CD4-positive, CD25-positive, alpha-beta regulatory T cell (primary cell): ENCODE measurements around the gene KDM6A. TPM values are rescaled to one million over a fixed set of nuclear protein-coding genes. Genes with fewer than 3 reads are reported as not detected.

Experiments used
- ATAC-seq, 2 donors: fragments of 150-1000 bp; cut with Tn5 transposase; one replicate each; pipeline ENCODE4 v1.10.0; 2021; ENCODE audit warnings: low read depth in 2 of 2, moderate number of reproducible peaks in 2 of 2, moderate library complexity in 1 of 2
- DNase-seq, 3 donors: peaks; one replicate each; pipeline versions ENCODE4 v3.0.0 to v3.0.0-alpha.2; 2012 to 2022; ENCODE audit warnings: mixed read lengths in 1 of 3
- H3K27ac ChIP-seq: one replicate; pipeline ENCODE4 v1.7.0; 2013; ENCODE audit warnings: mild to moderate bottlenecking, low read length; ENCODE audit not compliant: insufficient read depth, poor library complexity, severe bottlenecking
- H3K27me3 ChIP-seq: one replicate; pipeline ENCODE4 v1.7.0; 2013; ENCODE audit warnings: low read length; ENCODE audit not compliant: control insufficient read depth, insufficient read depth
- H3K36me3 ChIP-seq: one replicate; pipeline ENCODE4 v1.7.0; 2013; ENCODE audit warnings: mild to moderate bottlenecking, low read length, moderate library complexity; ENCODE audit not compliant: control insufficient read depth, insufficient read depth
- H3K4me1 ChIP-seq: 2 replicates; pipeline ENCODE4 v1.7.0; 2013; ENCODE audit warnings: mild to moderate bottlenecking, low read length; ENCODE audit not compliant: insufficient read depth, control insufficient read depth, poor library complexity, severe bottlenecking
- H3K4me3 ChIP-seq: one replicate; pipeline ENCODE4 v1.7.0; 2013; ENCODE audit warnings: low read depth, mild to moderate bottlenecking, low read length, moderate library complexity
- H3K9me3 ChIP-seq, 2 experiments: 1 replicate in 1 of 2; 2 replicates in 1 of 2; pipeline ENCODE4 v1.7.0; 2013; ENCODE audit warnings: low read length in 2 of 2, mild to moderate bottlenecking in 1 of 2, moderate library complexity in 1 of 2; ENCODE audit not compliant: control insufficient read depth in 2 of 2
- H3K27ac Mint-ChIP-seq, 3 donors: one replicate each; pipeline ENCODE4 v1.8.0; 2020 to 2022; ENCODE audit warnings: mild to moderate bottlenecking in 3 of 3, mixed read lengths in 3 of 3, moderate library complexity in 2 of 3
- H3K27me3 Mint-ChIP-seq: one replicate; pipeline ENCODE4 v1.8.0; 2022; ENCODE audit warnings: mild to moderate bottlenecking, mixed read lengths
- H3K36me3 Mint-ChIP-seq: one replicate; pipeline ENCODE4 v1.8.0; 2020; ENCODE audit warnings: mixed read lengths
- H3K4me1 Mint-ChIP-seq, 4 donors: one replicate each; pipeline ENCODE4 v1.8.0; 2020 to 2022; ENCODE audit warnings: mixed read lengths in 4 of 4, mild to moderate bottlenecking in 1 of 4
- H3K4me3 Mint-ChIP-seq, 4 donors: one replicate each; pipeline ENCODE4 v1.8.0; 2020 to 2022; ENCODE audit warnings: mild to moderate bottlenecking in 4 of 4, mixed read lengths in 4 of 4, moderate library complexity in 3 of 4
- H3K9me3 Mint-ChIP-seq, 7 donors: one replicate each; pipeline ENCODE4 v1.8.0; 2020 to 2022; ENCODE audit warnings: mixed read lengths in 7 of 7, mild to moderate bottlenecking in 3 of 7, moderate library complexity in 2 of 7
- polyA plus RNA-seq, 4 donors: library from polyadenylated mRNA; unstranded; fragments of 300-500 nt; fragmentation: Illumina TruSeq; gene quantifications; one replicate each; pipeline ENCODE4 v1.2.3, GENCODE V29; 2021
- total RNA-seq: library from RNA; stranded (reverse); gene quantifications from one replicate; pipeline ENCODE4 v1.2.3, GENCODE V29; 2022

Gene KDM6A
- total and polyA plus RNA-seq, 5 donors from 2014 or later, result 9.2 to 116 (median 20.5) TPM

- peaks cover 3% of the 10 kb centered on the region for H3K36me3 Mint-ChIP-seq
- no peaks in the 10 kb centered on the region for H3K9me3 ChIP-seq
- DNase-seq (no peak), ATAC-seq (no peak)
- peak overlapping the region in 1 of 3 donors; percentile 52 for H3K27ac Mint-ChIP-seq
- H3K36me3 ChIP-seq, result no peaks in the 10 kb centered on the region
- no peak overlapping the region for H3K27ac ChIP-seq
- peaks cover 16 to 73% (median 29%) of the 10 kb centered on the region in 4 donors for H3K4me1 Mint-ChIP-seq
- no peaks in the 10 kb centered on the region for H3K9me3 Mint-ChIP-seq
- H3K4me3 Mint-ChIP-seq, result peak overlapping the region; percentile 83 to 99 (median 90)
- no peaks in the 10 kb centered on the region for H3K27me3 Mint-ChIP-seq
- peaks cover 44% of the 10 kb centered on the region for H3K4me1 ChIP-seq
- H3K4me3 ChIP-seq, result peak overlapping the region; percentile 95
- H3K27me3 ChIP-seq, result no peaks in the 10 kb centered on the region
These were observed 3.1 kb downstream of the KDM6A start for GRCh38 chrX:44876086-44876485.

- H3K27ac Mint-ChIP-seq, result peak overlapping the region in 2 of 3 donors; percentile 26 to 41
- H3K9me3 ChIP-seq, result no peaks in the 10 kb centered on the region
- no peaks in the 10 kb centered on the region for H3K27me3 Mint-ChIP-seq
- DNase-seq (no peak), ATAC-seq (no peak)
- peak overlapping the region; percentile 22 to 87 (median 60) for H3K4me3 Mint-ChIP-seq
- H3K4me1 ChIP-seq, result peaks cover 42% of the 10 kb centered on the region
- peak overlapping the region; percentile 35 for H3K4me3 ChIP-seq
- H3K4me1 Mint-ChIP-seq, result peaks cover 14 to 74% (median 35%) of the 10 kb centered on the region in 4 donors
- H3K9me3 Mint-ChIP-seq, result no peaks in the 10 kb centered on the region
- no peaks in the 10 kb centered on the region for H3K27me3 ChIP-seq
- H3K36me3 Mint-ChIP-seq, result peaks cover 3% of the 10 kb centered on the region
- H3K27ac ChIP-seq, result no peak overlapping the region
- H3K36me3 ChIP-seq, result no peaks in the 10 kb centered on the region
These were observed 3.8 kb downstream of the KDM6A start for GRCh38 chrX:44876767-44877166.

GRCh38 chrX:44878780-44879179 is 5.8 kb downstream of the KDM6A start:
- H3K9me3 Mint-ChIP-seq, result no peaks in the 10 kb centered on the region
- peaks cover 3% of the 10 kb centered on the region for H3K36me3 Mint-ChIP-seq
- H3K9me3 ChIP-seq, result no peaks in the 10 kb centered on the region
- no peaks in the 10 kb centered on the region for H3K27me3 Mint-ChIP-seq
- H3K27ac Mint-ChIP-seq, result no peak overlapping the region
- H3K4me1 Mint-ChIP-seq, result peaks cover 16 to 89% (median 40%) of the 10 kb centered on the region in 4 donors
- peak overlapping the region in 3 of 4 donors; percentile 9 to 50 (median 47) for H3K4me3 Mint-ChIP-seq
- H3K27me3 ChIP-seq, result no peaks in the 10 kb centered on the region
- H3K4me3 ChIP-seq, result peak overlapping the region; percentile 21
- H3K36me3 ChIP-seq, result no peaks in the 10 kb centered on the region
- no peak for DNase-seq
- ATAC-seq, result no peak
- H3K27ac ChIP-seq, result no peak overlapping the region
- peaks cover 41% of the 10 kb centered on the region for H3K4me1 ChIP-seq

DNA sequence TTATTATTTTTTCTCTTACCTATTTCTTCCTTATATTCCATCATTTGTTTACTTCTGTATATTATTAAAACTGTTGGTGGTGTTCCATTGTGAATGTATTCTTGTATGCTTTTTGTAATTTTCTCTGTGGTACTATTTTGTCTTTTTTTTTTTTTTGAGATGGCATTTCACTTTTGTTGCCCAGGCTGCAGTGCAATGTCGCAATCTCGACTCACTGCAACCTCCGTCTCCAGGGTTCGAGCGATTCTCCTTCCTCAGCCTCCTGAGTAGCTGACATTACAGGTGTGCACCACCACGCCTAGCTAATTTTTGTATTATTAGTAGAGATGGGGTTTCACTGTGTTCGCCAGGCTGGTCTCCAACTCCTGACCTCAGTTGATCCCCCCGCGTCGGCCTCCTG is 8.6 kb downstream of the KDM6A start:
- Histone ChIP-seq H3K27ac (no peak overlapping the region), H3K27me3 (no peaks in the 10 kb centered on the region), H3K36me3 (no peaks in the 10 kb centered on the region), H3K4me1 (peaks cover 31% of the 10 kb centered on the region), H3K9me3 (no peaks in the 10 kb centered on the region), H3K4me3 (no peak overlapping the region)
- Mint-ChIP-seq H3K36me3 (peaks cover 3% of the 10 kb centered on the region), H3K4me3 (peak overlapping the region; percentile 16 to 58 (median 46)), H3K27me3 (no peaks in the 10 kb centered on the region), H3K4me1 (peaks cover 25 to 96% (median 38%) of the 10 kb centered on the region in 4 donors), H3K27ac (no peak overlapping the region), H3K9me3 (no peaks in the 10 kb centered on the region)
- DNase-seq, result no peak
- no peak for ATAC-seq

DNA sequence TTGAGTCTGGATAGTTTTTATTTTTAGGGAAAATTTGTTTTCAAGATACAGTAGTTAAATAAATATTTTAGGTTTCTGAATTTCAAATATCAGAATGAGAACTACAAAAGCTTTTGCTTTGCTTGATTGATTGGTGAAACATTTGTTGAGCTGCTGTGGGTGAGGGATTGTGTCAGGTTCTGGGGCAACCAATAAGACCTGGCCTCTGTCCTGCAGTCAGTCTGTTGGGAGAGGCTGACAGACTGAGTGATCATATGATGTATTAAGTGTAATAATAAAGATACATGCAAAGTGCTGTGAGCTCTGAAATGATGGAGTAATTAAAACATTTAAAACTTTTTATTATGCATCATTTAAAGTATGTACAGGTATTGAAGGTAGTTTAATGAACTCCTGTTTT is 9.6 kb downstream of the KDM6A start:
- peaks cover 21 to 96% (median 35%) of the 10 kb centered on the region in 4 donors for H3K4me1 Mint-ChIP-seq
- Histone ChIP-seq H3K4me1 (peaks cover 36% of the 10 kb centered on the region), H3K9me3 (no peaks in the 10 kb centered on the region), H3K36me3 (no peaks in the 10 kb centered on the region), H3K4me3 (no peak overlapping the region), H3K27ac (no peak overlapping the region), H3K27me3 (no peaks in the 10 kb centered on the region)
- H3K36me3 Mint-ChIP-seq, result peaks cover 3% of the 10 kb centered on the region
- H3K9me3 Mint-ChIP-seq, result no peaks in the 10 kb centered on the region
- no peak for DNase-seq
- no peak for ATAC-seq
- H3K27me3 Mint-ChIP-seq, result no peaks in the 10 kb centered on the region
- H3K4me3 Mint-ChIP-seq, result peak overlapping the region in 2 of 4 donors; percentile 16 to 65
- peak overlapping the region in 1 of 3 donors; percentile 26 for H3K27ac Mint-ChIP-seq

DNA sequence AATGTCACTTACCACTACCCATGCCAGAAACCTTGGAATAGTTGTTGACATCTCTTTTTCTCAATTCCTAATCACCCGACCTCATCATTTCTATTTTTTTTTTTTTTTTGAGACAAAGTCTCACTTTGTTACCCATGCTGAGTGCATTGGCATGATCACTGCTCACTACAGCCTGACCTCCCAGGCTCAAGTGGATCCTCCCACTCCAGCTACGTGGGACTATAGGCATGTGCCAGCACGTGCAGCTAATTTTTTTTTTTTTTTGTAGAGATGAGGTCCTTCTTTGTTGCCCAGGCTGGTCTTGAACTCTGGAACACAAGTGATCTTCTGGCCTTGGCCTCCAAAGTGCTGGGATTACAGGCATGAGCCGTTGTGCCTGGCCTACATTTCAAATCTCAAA is 12.0 kb downstream of the KDM6A start:
- DNase-seq (no peak), ATAC-seq (no peak)
- H3K27me3 Mint-ChIP-seq, result no peaks in the 10 kb centered on the region
- no peak overlapping the region for H3K27ac Mint-ChIP-seq
- H3K9me3 ChIP-seq, result no peaks in the 10 kb centered on the region
- peaks cover 5% of the 10 kb centered on the region for H3K36me3 Mint-ChIP-seq
- no peak overlapping the region for H3K27ac ChIP-seq
- no peaks in the 10 kb centered on the region for H3K36me3 ChIP-seq
- peaks cover 23 to 92% (median 42%) of the 10 kb centered on the region in 4 donors for H3K4me1 Mint-ChIP-seq
- H3K27me3 ChIP-seq, result no peaks in the 10 kb centered on the region
- no peaks in the 10 kb centered on the region for H3K9me3 Mint-ChIP-seq
- H3K4me3 ChIP-seq, result no peak overlapping the region
- peaks cover 34% of the 10 kb centered on the region for H3K4me1 ChIP-seq
- peak overlapping the region in 2 of 4 donors; percentile 13 to 24 for H3K4me3 Mint-ChIP-seq

DNA sequence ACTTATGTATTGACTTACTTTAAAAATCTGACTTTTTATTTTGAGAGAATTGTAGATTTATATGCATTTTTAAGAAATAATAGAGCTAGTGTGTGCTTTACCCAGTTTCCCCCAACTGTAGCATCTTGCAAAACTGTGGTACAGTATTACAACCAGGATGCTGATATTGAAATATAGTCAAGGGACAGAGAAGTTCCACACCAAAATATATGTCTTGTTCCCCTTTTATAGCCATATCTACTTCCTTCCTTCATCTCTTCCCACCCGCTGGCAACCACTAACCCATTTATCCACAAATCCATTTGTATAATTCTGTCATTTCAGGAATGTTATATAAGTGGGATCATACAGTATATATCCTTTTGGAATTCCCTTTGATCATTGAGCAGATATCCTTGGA is 16.8 kb downstream of the KDM6A start:
- H3K4me3 Mint-ChIP-seq, result peak overlapping the region in 3 of 4 donors; percentile 2 to 18 (median 3)
- peaks cover 18 to 85% (median 40%) of the 10 kb centered on the region in 4 donors for H3K4me1 Mint-ChIP-seq
- H3K27ac Mint-ChIP-seq, result peak overlapping the region in 2 of 3 donors; percentile 30 to 66

GRCh38 chrX:44890247-44890646 is 17.3 kb downstream of the KDM6A start:
- peaks cover 15% of the 10 kb centered on the region for H3K36me3 Mint-ChIP-seq
- peak overlapping the region in 2 of 3 donors; percentile 30 to 66 for H3K27ac Mint-ChIP-seq
- peaks cover 17 to 81% (median 40%) of the 10 kb centered on the region in 4 donors for H3K4me1 Mint-ChIP-seq
- peaks cover 0 to 7% (median 0%) of the 10 kb centered on the region in 7 donors for H3K9me3 Mint-ChIP-seq
- no peak for DNase-seq
- Histone ChIP-seq H3K27ac (no peak overlapping the region), H3K27me3 (no peaks in the 10 kb centered on the region), H3K9me3 (no peaks in the 10 kb centered on the region), H3K4me3 (no peak overlapping the region), H3K36me3 (no peaks in the 10 kb centered on the region), H3K4me1 (peaks cover 25% of the 10 kb centered on the region)
- H3K27me3 Mint-ChIP-seq, result no peaks in the 10 kb centered on the region
- no peak for ATAC-seq
- peak overlapping the region in 3 of 4 donors; percentile 2 to 18 (median 3) for H3K4me3 Mint-ChIP-seq

More for the DNA sequence above, 16.8 kb downstream of the KDM6A start:
- Histone ChIP-seq H3K27me3 (no peaks in the 10 kb centered on the region), H3K27ac (no peak overlapping the region), H3K36me3 (no peaks in the 10 kb centered on the region), H3K4me3 (no peak overlapping the region), H3K4me1 (peaks cover 25% of the 10 kb centered on the region), H3K9me3 (no peaks in the 10 kb centered on the region)
- Mint-ChIP-seq H3K9me3 (peaks cover 0 to 7% (median 0%) of the 10 kb centered on the region in 7 donors), H3K27me3 (no peaks in the 10 kb centered on the region), H3K36me3 (peaks cover 15% of the 10 kb centered on the region)
- DNase-seq (no peak), ATAC-seq (no peak)
